Trophoblast cell (in vitro differentiated cells and primary cell): ENCODE measurements around the gene GRM8.

ENCODE experiments used
- DNase-seq, 2 donors: peaks; one replicate each; pipeline ENCODE4 v3.0.0-alpha.2; 2016
- H2AFZ ChIP-seq: 2 replicates; pipeline ENCODE4 v1.6.1; 2013; ENCODE audit warnings: low read length, moderate library complexity, mild to moderate bottlenecking; ENCODE audit not compliant: insufficient read depth, poor library complexity
- H2AK5ac ChIP-seq: 2 replicates; pipeline ENCODE4 v1.6.1; 2013; ENCODE audit warnings: mild to moderate bottlenecking, low read length
- H2BK120ac ChIP-seq: 2 replicates; pipeline ENCODE4 v1.6.1; 2013; ENCODE audit warnings: low read length, mild to moderate bottlenecking, moderate library complexity; ENCODE audit not compliant: insufficient read depth, poor library complexity
- H2BK12ac ChIP-seq: 2 replicates; pipeline ENCODE4 v1.6.1; 2013; ENCODE audit warnings: mild to moderate bottlenecking, low read length, moderate library complexity
- H2BK5ac ChIP-seq: 2 replicates; pipeline ENCODE4 v1.6.1; 2013; ENCODE audit warnings: low read length, low read depth, moderate library complexity, mild to moderate bottlenecking; ENCODE audit not compliant: poor library complexity
- H3K14ac ChIP-seq: 2 replicates; pipeline ENCODE4 v1.6.1; 2013; ENCODE audit warnings: mild to moderate bottlenecking, low read length
- H3K18ac ChIP-seq: 2 replicates; pipeline ENCODE4 v1.6.1; 2013; ENCODE audit warnings: mild to moderate bottlenecking, low read length
- H3K23ac ChIP-seq: 2 replicates; pipeline ENCODE4 v1.6.1; 2013; ENCODE audit warnings: low read length
- H3K27ac ChIP-seq: 2 replicates; pipeline ENCODE4 v1.5.1; 2013; ENCODE audit warnings: low read depth, mild to moderate bottlenecking, inconsistent platforms, low read length, moderate library complexity
- H3K27me3 ChIP-seq: 2 replicates; pipeline ENCODE4 v1.6.1; 2013; ENCODE audit warnings: inconsistent platforms, mild to moderate bottlenecking, low read length, moderate library complexity; ENCODE audit not compliant: insufficient read depth
- H3K36me3 ChIP-seq, 2 experiments: 1 replicate in 1 of 2; 2 replicates in 1 of 2; pipeline ENCODE4 v1.6.1; 2013; ENCODE audit warnings: low read length in 2 of 2, mild to moderate bottlenecking in 2 of 2, moderate library complexity in 1 of 2; ENCODE audit not compliant: insufficient read depth in 2 of 2, control insufficient read depth in 1 of 2
- H3K4ac ChIP-seq: 2 replicates; pipeline ENCODE4 v1.6.1; 2013; ENCODE audit warnings: low read depth, mild to moderate bottlenecking, low read length, moderate library complexity
- H3K4me1 ChIP-seq, 2 experiments: 1 replicate in 1 of 2; 2 replicates in 1 of 2; pipeline ENCODE4 v1.6.1; 2013; ENCODE audit warnings: low read length in 2 of 2, mild to moderate bottlenecking in 2 of 2, moderate library complexity in 1 of 2; ENCODE audit not compliant: insufficient read depth in 2 of 2, control insufficient read depth in 1 of 2
- H3K4me2 ChIP-seq: 2 replicates; pipeline ENCODE4 v1.6.1; 2013; ENCODE audit warnings: inconsistent platforms, mild to moderate bottlenecking, low read length, moderate library complexity
- H3K4me3 ChIP-seq: 2 replicates; pipeline ENCODE4 v1.5.1; 2013; ENCODE audit warnings: mild to moderate bottlenecking, low read depth, low read length, inconsistent platforms
- H3K79me1 ChIP-seq: one replicate; pipeline ENCODE4 v1.6.1; 2013; ENCODE audit warnings: low read length
- H3K79me2 ChIP-seq: 2 replicates; pipeline ENCODE4 v1.6.1; 2013; ENCODE audit warnings: low read length, mild to moderate bottlenecking; ENCODE audit not compliant: control insufficient read depth, insufficient read depth, poor library complexity
- H3K9ac ChIP-seq: 2 replicates; pipeline ENCODE4 v1.6.1; 2013; ENCODE audit warnings: mild to moderate bottlenecking, low read length
- H3K9me3 ChIP-seq: 2 replicates; pipeline ENCODE4 v1.6.1; 2013; ENCODE audit warnings: low read depth, mild to moderate bottlenecking, control low read depth, inconsistent platforms, low read length; ENCODE audit not compliant: insufficient read depth
- H4K12ac ChIP-seq: 2 replicates; pipeline ENCODE4 v1.6.1; 2013; ENCODE audit warnings: low read depth, mild to moderate bottlenecking, low read length, moderate library complexity
- H4K8ac ChIP-seq: 2 replicates; pipeline ENCODE4 v1.6.1; 2013; ENCODE audit warnings: low read depth, mild to moderate bottlenecking, low read length, moderate library complexity
- H4K91ac ChIP-seq: one replicate; pipeline ENCODE4 v1.6.1; 2013; ENCODE audit warnings: low read depth, mild to moderate bottlenecking, low read length, moderate library complexity
- WGBS: extraction: QIAGEN DNeasy Blood & Tissue Kit; methylation state at CpG from one replicate; pipeline ENCODE4 v1.1.7; 2013; ENCODE audit warnings: missing lambda C conversion rate; ENCODE audit not compliant: insufficient read length, insufficient coverage; ENCODE audit errors: extremely low coverage; 5-methylcytosine and 5-hydroxymethylcytosine counted together

GRM8 gene

DNA sequence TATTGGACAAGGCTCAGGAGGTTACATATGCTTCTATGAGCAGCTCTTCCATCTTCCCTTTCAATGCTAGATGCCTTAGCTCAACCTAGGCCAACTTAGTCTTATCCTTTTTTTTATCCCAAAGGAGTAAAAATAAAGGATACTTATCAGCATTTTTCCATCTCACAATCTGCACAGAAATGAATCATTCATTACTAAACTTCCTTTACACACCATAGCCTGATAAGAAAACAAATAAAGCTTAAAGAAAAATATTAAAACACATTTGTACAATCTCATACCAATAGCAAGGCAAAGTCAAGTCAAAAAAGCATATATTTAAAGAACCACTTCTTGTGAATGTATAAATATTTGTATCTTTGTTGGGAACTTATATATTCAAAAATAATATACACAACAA is 407.4 kb downstream of the GRM8 start:
- Histone ChIP-seq H3K9ac (no peak overlapping the region), H2BK5ac (no peak overlapping the region), H3K4ac (no peak overlapping the region), H3K27ac (no peak overlapping the region), H3K27me3 (no peaks in the 10 kb centered on the region), H3K4me3 (no peak overlapping the region), H3K4me2 (no peak overlapping the region), H3K18ac (no peak overlapping the region), H3K36me3 (no peaks in the 10 kb centered on the region), H2BK120ac (no peak overlapping the region), H2AFZ (no peak overlapping the region), H3K14ac (no peak overlapping the region), H4K8ac (no peak overlapping the region), H4K91ac (no peak overlapping the region), H3K4me1 (no peaks in the 10 kb centered on the region), H3K23ac (no peak overlapping the region), H2BK12ac (no peak overlapping the region), H4K12ac (no peak overlapping the region), H3K79me1 (no peaks in the 10 kb centered on the region), H3K79me2 (no peaks in the 10 kb centered on the region), H3K9me3 (no peaks in the 10 kb centered on the region), H2AK5ac (no peak overlapping the region)
- no peak for DNase-seq

GRCh38 chr7:126843883-126844282 is 408.9 kb downstream of the GRM8 start:
- no peaks in the 10 kb centered on the region for H3K4me1 ChIP-seq

GRCh38 chr7:126843336-126843735 is 409.4 kb downstream of the GRM8 start:
- no CpG with 5 or more reads among the region's 2 CpGs for WGBS
- Histone ChIP-seq H4K8ac (no peak overlapping the region), H3K79me2 (no peaks in the 10 kb centered on the region), H4K91ac (no peak overlapping the region), H3K4ac (no peak overlapping the region), H3K4me2 (no peak overlapping the region), H3K36me3 (no peaks in the 10 kb centered on the region), H3K4me3 (no peak overlapping the region), H2BK120ac (no peak overlapping the region), H2BK5ac (no peak overlapping the region), H3K9me3 (no peaks in the 10 kb centered on the region), H3K18ac (no peak overlapping the region), H3K14ac (no peak overlapping the region), H3K23ac (no peak overlapping the region), H4K12ac (no peak overlapping the region), H3K9ac (no peak overlapping the region), H3K4me1 (no peaks in the 10 kb centered on the region), H3K27ac (no peak overlapping the region), H2AFZ (no peak overlapping the region), H2AK5ac (no peak overlapping the region), H2BK12ac (no peak overlapping the region), H3K27me3 (no peaks in the 10 kb centered on the region), H3K79me1 (no peaks in the 10 kb centered on the region)
- no peak for DNase-seq

More at GRCh38 chr7:126843883-126844282, 408.9 kb downstream of the GRM8 start:
- Histone ChIP-seq H3K27me3 (no peaks in the 10 kb centered on the region), H4K12ac (no peak overlapping the region), H3K9ac (no peak overlapping the region), H3K4me2 (no peak overlapping the region), H3K4ac (no peak overlapping the region), H3K79me2 (no peaks in the 10 kb centered on the region), H2AK5ac (no peak overlapping the region), H3K23ac (no peak overlapping the region), H3K18ac (no peak overlapping the region), H2BK12ac (no peak overlapping the region), H3K9me3 (no peaks in the 10 kb centered on the region), H3K14ac (no peak overlapping the region), H2BK5ac (no peak overlapping the region), H3K27ac (no peak overlapping the region), H3K4me3 (no peak overlapping the region), H3K36me3 (no peaks in the 10 kb centered on the region), H4K8ac (no peak overlapping the region), H2AFZ (no peak overlapping the region), H3K79me1 (no peaks in the 10 kb centered on the region), H2BK120ac (no peak overlapping the region), H4K91ac (no peak overlapping the region)
- DNase-seq, result no peak

GRCh38 chr7:126842451-126842850 is 410.3 kb downstream of the GRM8 start:
- no peak overlapping the region for H3K18ac ChIP-seq
- no peak overlapping the region for H4K12ac ChIP-seq
- no peaks in the 10 kb centered on the region for H3K4me1 ChIP-seq
- no peak overlapping the region for H2BK12ac ChIP-seq
- H4K91ac ChIP-seq, result no peak overlapping the region
- H3K9ac ChIP-seq, result no peak overlapping the region
- no peak overlapping the region for H2BK5ac ChIP-seq
- H3K4me2 ChIP-seq, result no peak overlapping the region
- no peak overlapping the region for H3K14ac ChIP-seq
- H3K27ac ChIP-seq, result no peak overlapping the region
- H3K27me3 ChIP-seq, result no peaks in the 10 kb centered on the region
- no peaks in the 10 kb centered on the region for H3K79me2 ChIP-seq
- H3K23ac ChIP-seq, result no peak overlapping the region
- no peak overlapping the region for H2AFZ ChIP-seq
- no peak overlapping the region for H2BK120ac ChIP-seq
- H3K4ac ChIP-seq, result no peak overlapping the region
- H3K9me3 ChIP-seq, result no peaks in the 10 kb centered on the region
- H3K4me3 ChIP-seq, result no peak overlapping the region
- no CpG with 5 or more reads among the region's 1 CpG for WGBS
- H3K36me3 ChIP-seq, result no peaks in the 10 kb centered on the region
- no peak overlapping the region for H4K8ac ChIP-seq
- no peaks in the 10 kb centered on the region for H3K79me1 ChIP-seq
- no peak for DNase-seq
- H2AK5ac ChIP-seq, result no peak overlapping the region

- H3K79me2 ChIP-seq, result no peaks in the 10 kb centered on the region
- H3K18ac ChIP-seq, result no peak overlapping the region
- no peak overlapping the region for H3K23ac ChIP-seq
- no peak overlapping the region for H3K9ac ChIP-seq
- no peak overlapping the region for H3K4me2 ChIP-seq
- H3K27ac ChIP-seq, result no peak overlapping the region
- H3K4ac ChIP-seq, result no peak overlapping the region
- no peaks in the 10 kb centered on the region for H3K27me3 ChIP-seq
- no peak overlapping the region for H2AFZ ChIP-seq
- H3K9me3 ChIP-seq, result no peaks in the 10 kb centered on the region
- no peak for DNase-seq
- H2AK5ac ChIP-seq, result no peak overlapping the region
- H3K79me1 ChIP-seq, result no peaks in the 10 kb centered on the region
- H2BK5ac ChIP-seq, result no peak overlapping the region
- H4K8ac ChIP-seq, result no peak overlapping the region
- H3K4me1 ChIP-seq, result no peaks in the 10 kb centered on the region
- H3K14ac ChIP-seq, result no peak overlapping the region
- no peak overlapping the region for H4K12ac ChIP-seq
- no peak overlapping the region for H3K4me3 ChIP-seq
- no peak overlapping the region for H2BK12ac ChIP-seq
- H4K91ac ChIP-seq, result no peak overlapping the region
- H2BK120ac ChIP-seq, result no peak overlapping the region
- H3K36me3 ChIP-seq, result no peaks in the 10 kb centered on the region
These were observed 411.9 kb downstream of the GRM8 start for GRCh38 chr7:126840869-126841268.
